Fibroblast of lung (primary cell): Measurements from ENCODE around the gene CYP4F22. TPM values are rescaled to one million over a fixed set of nuclear protein-coding genes. Genes with fewer than 3 reads are reported as not detected.

Experiments used
- DNase-seq, 2 donors: peaks; one replicate each; pipeline versions ENCODE4 v3.0.0 to v3.0.0-alpha.2; 2010; ENCODE audit warnings: low read depth in 2 of 2
- H2AFZ ChIP-seq: 2 replicates; pipeline ENCODE4 v1.5.1; 2012; ENCODE audit warnings: low read length, control low read depth, inconsistent platforms
- H3K27ac ChIP-seq: 2 replicates; pipeline ENCODE4 v1.5.1; 2011; ENCODE audit warnings: low read length, control low read depth; ENCODE audit not compliant: insufficient read depth
- H3K27me3 ChIP-seq: 2 replicates; pipeline ENCODE4 v1.5.1; 2011; ENCODE audit warnings: mild to moderate bottlenecking, low read length; ENCODE audit not compliant: control insufficient read depth, insufficient read depth
- H3K36me3 ChIP-seq: 2 replicates; pipeline ENCODE4 v1.5.1; 2011; ENCODE audit warnings: low read length; ENCODE audit not compliant: control insufficient read depth, insufficient read depth
- H3K4me1 ChIP-seq: 2 replicates; pipeline ENCODE4 v1.5.1; 2011; ENCODE audit warnings: low read length; ENCODE audit not compliant: control insufficient read depth, insufficient read depth; ENCODE audit errors: extremely low read depth
- H3K4me2 ChIP-seq: 2 replicates; pipeline ENCODE4 v1.5.1; 2011; ENCODE audit warnings: low read length, control low read depth; ENCODE audit not compliant: insufficient read depth; ENCODE audit errors: extremely low read depth
- H3K4me3 ChIP-seq, 4 experiments: fragments of 200-600 bp in 1 of 4; sonication (generic) in 1 of 4; replicated peaks in 1 of 4; 2 replicates each; pipeline ENCODE4 v1.5.1; 2011 to 2016; ENCODE audit warnings: low read length in 4 of 4, low read depth in 3 of 4, mild to moderate bottlenecking in 3 of 4, control low read depth in 2 of 4, inconsistent platforms in 1 of 4, mixed read lengths in 1 of 4; ENCODE audit not compliant: insufficient read depth in 1 of 4; ENCODE audit errors: control extremely low read depth in 1 of 4
- H3K79me2 ChIP-seq: 2 replicates; pipeline ENCODE4 v1.5.1; 2012; ENCODE audit warnings: mild to moderate bottlenecking, low read length, inconsistent platforms; ENCODE audit not compliant: control insufficient read depth, insufficient read depth
- H3K9ac ChIP-seq: 2 replicates; pipeline ENCODE4 v1.5.1; 2011; ENCODE audit warnings: mild to moderate bottlenecking, low read length, control low read depth; ENCODE audit not compliant: insufficient read depth
- H3K9me3 ChIP-seq: 2 replicates; pipeline ENCODE4 v1.5.1; 2012; ENCODE audit warnings: low read depth, low read length; ENCODE audit not compliant: control insufficient read depth, insufficient read depth
- H4K20me1 ChIP-seq: 2 replicates; pipeline ENCODE4 v1.5.1; 2011; ENCODE audit warnings: low read length; ENCODE audit not compliant: control insufficient read depth, insufficient read depth; ENCODE audit errors: extremely low read depth
- EZH2 ChIP-seq: IDR thresholded peaks from 2 replicates; pipeline ENCODE4 v1.5.1; 2012; ENCODE audit warnings: low read length, control low read depth, mild to moderate bottlenecking; ENCODE audit errors: missing control alignments
- polyA plus RNA-seq, 2 donors: library from polyadenylated mRNA; depleted of rRNA in 1 of 2; stranded (reverse) in 1 of 2; unstranded in 1 of 2; fragments of >200 nt; gene quantifications; 2 replicates each; pipeline ENCODE4 v1.2.1, GENCODE V29; 2011 to 2012; ENCODE audit warnings: missing spikeins in 1 of 2
- total RNA-seq: library from RNA; depleted of rRNA; stranded (reverse); fragments of >200 nt; gene quantifications from 2 replicates; pipeline ENCODE4 v1.2.1, GENCODE V29; 2014
- TF ChIP-seq, protein P1 (sequence below), 2 donors: IDR thresholded peaks in 1 of 2; conservative IDR thresholded peaks in 1 of 2; 1 replicate in 1 of 2; 2 replicates in 1 of 2; pipeline ENCODE4 v1.5.1; 2011 to 2012; ENCODE audit warnings: low read length in 2 of 2, control low read depth in 1 of 2, inconsistent platforms in 1 of 2, low read depth in 1 of 2, mild to moderate bottlenecking in 1 of 2

The CYP4F22 gene
- total and polyA plus RNA-seq, 2 donors (not counting 1 experiment from before 2014, with no cell fraction given), result not detected

DNA sequence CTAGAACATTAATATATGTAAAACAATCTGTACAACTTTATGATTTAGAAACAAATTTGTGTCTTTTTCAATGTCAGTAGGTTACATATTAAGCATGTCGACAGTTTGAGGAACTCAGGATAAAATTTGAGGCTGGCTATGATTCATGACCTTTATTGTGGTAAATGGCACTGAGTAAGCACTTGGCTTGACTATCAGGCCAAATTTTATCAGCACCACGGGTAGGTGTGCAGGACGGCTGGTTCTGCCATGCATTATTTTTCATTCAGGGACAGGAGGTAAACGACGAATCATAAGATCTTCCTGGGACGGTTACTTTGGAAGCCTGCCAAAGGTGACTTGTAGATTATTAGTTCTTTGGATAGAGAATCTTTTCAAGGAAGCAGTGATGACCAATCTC, 86.7 kb downstream of the CYP4F22 start:
- H4K20me1 ChIP-seq, result no peaks in the 10 kb centered on the region
- TF ChIP-seq, protein P1, sequence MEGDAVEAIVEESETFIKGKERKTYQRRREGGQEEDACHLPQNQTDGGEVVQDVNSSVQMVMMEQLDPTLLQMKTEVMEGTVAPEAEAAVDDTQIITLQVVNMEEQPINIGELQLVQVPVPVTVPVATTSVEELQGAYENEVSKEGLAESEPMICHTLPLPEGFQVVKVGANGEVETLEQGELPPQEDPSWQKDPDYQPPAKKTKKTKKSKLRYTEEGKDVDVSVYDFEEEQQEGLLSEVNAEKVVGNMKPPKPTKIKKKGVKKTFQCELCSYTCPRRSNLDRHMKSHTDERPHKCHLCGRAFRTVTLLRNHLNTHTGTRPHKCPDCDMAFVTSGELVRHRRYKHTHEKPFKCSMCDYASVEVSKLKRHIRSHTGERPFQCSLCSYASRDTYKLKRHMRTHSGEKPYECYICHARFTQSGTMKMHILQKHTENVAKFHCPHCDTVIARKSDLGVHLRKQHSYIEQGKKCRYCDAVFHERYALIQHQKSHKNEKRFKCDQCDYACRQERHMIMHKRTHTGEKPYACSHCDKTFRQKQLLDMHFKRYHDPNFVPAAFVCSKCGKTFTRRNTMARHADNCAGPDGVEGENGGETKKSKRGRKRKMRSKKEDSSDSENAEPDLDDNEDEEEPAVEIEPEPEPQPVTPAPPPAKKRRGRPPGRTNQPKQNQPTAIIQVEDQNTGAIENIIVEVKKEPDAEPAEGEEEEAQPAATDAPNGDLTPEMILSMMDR (conservative IDR thresholded peaks at IDR 0.05 in 1 of 2, IDR thresholded peaks at IDR 0.05 in 1 of 2; ENCODE audit: low read depth in 1 of 2, low read length in 2 of 2), result no peak
- TF ChIP-seq EZH2, result no peak
- H3K36me3 ChIP-seq, result no peaks in the 10 kb centered on the region
- H3K79me2 ChIP-seq, result no peaks in the 10 kb centered on the region
- H3K27ac ChIP-seq, result no peak overlapping the region
- H3K9ac ChIP-seq, result no peak overlapping the region
- H3K4me2 ChIP-seq, result no peak overlapping the region
- DNase-seq, result no peak
- no peaks in the 10 kb centered on the region for H3K4me1 ChIP-seq
- no peaks in the 10 kb centered on the region for H3K27me3 ChIP-seq
- H2AFZ ChIP-seq, result no peak overlapping the region
- no peaks in the 10 kb centered on the region for H3K9me3 ChIP-seq
- H3K4me3 ChIP-seq, result no peak overlapping the region

Other genes with a start within 250 kb of the CYP4F22 start
- 9.8 and 20.1 TPM in 2 replicates for gene BRD4, start 176.0 kb upstream of the CYP4F22 start, total RNA-seq
- 9.9 and 13.3 TPM in 2 replicates for gene BRD4, start 176.0 kb upstream of the CYP4F22 start, polyA plus RNA-seq
- 9.8 and 9.9 TPM in 2 replicates for gene AKAP8, start 128.7 kb upstream of the CYP4F22 start, total RNA-seq
- 13.0 and 14.4 TPM in 2 replicates for gene AKAP8, start 128.7 kb upstream of the CYP4F22 start, polyA plus RNA-seq
- gene AKAP8L, start 89.5 kb upstream of the CYP4F22 start, total RNA-seq, result 61.1 and 87.0 TPM in 2 replicates
- gene AKAP8L, start 89.5 kb upstream of the CYP4F22 start, polyA plus RNA-seq, result 18.0 and 22.9 TPM in 2 replicates
- gene WIZ, start 58.6 kb upstream of the CYP4F22 start, total RNA-seq, result 5.6 and 9.7 TPM in 2 replicates
- gene WIZ, start 58.6 kb upstream of the CYP4F22 start, polyA plus RNA-seq, result 7.5 and 9.5 TPM in 2 replicates
- under 0.01 TPM in 1 of 2 replicates, not detected in the other for gene RASAL3, start 44.0 kb upstream of the CYP4F22 start, total RNA-seq
- 0.01 TPM in 1 of 2 replicates, not detected in the other for gene RASAL3, start 44.0 kb upstream of the CYP4F22 start, polyA plus RNA-seq
- not detected in 2 replicates for gene PGLYRP2, start 29.0 kb upstream of the CYP4F22 start, total RNA-seq
- gene PGLYRP2, start 29.0 kb upstream of the CYP4F22 start, polyA plus RNA-seq, result not detected in 2 replicates
- not detected in 2 replicates for gene CYP4F8, start 106.7 kb downstream of the CYP4F22 start, total RNA-seq
- not detected in 2 replicates for gene CYP4F8, start 106.7 kb downstream of the CYP4F22 start, polyA plus RNA-seq
- not detected in 2 replicates for gene CYP4F3, start 132.4 kb downstream of the CYP4F22 start, total RNA-seq
- not detected in 2 replicates for gene CYP4F3, start 132.4 kb downstream of the CYP4F22 start, polyA plus RNA-seq
- gene CYP4F12, start 164.6 kb downstream of the CYP4F22 start, total RNA-seq, result not detected in 2 replicates
- gene CYP4F12, start 164.6 kb downstream of the CYP4F22 start, polyA plus RNA-seq, result not detected in 2 replicates
- gene OR10H2, start 219.5 kb downstream of the CYP4F22 start, total RNA-seq, result not detected in 2 replicates
- not detected in 2 replicates for gene OR10H2, start 219.5 kb downstream of the CYP4F22 start, polyA plus RNA-seq
- not detected in 2 replicates for gene OR10H3, start 229.5 kb downstream of the CYP4F22 start, total RNA-seq
- gene OR10H3, start 229.5 kb downstream of the CYP4F22 start, polyA plus RNA-seq, result not detected in 2 replicates